Liver (tissue), 9 donors: ENCODE data around the gene RHOT1. TPM values are rescaled to one million over a fixed set of nuclear protein-coding genes. Genes with fewer than 3 reads are reported as not detected.

ENCODE experiments used
- DNase-seq: peaks from one replicate; pipeline ENCODE4 v3.0.0-alpha.2; 2017; ENCODE audit warnings: low spot score
- H3K27ac ChIP-seq, 2 donors: one replicate each; pipeline ENCODE4 v1.7.0; 2013; ENCODE audit warnings: inconsistent platforms in 2 of 2, low read length in 2 of 2, control low read depth in 1 of 2, low read depth in 1 of 2, mild to moderate bottlenecking in 1 of 2
- H3K27me3 ChIP-seq, 4 donors: one replicate each; pipeline versions ENCODE4 v1.6.1 to v1.7.0; 2013; ENCODE audit warnings: low read length in 3 of 4, inconsistent platforms in 1 of 4, mild to moderate bottlenecking in 1 of 4, moderate library complexity in 1 of 4; ENCODE audit not compliant: control insufficient read depth in 4 of 4, insufficient read depth in 4 of 4
- H3K36me3 ChIP-seq, 4 donors: one replicate each; pipeline versions ENCODE4 v1.6.1 to v1.7.0; 2013; ENCODE audit warnings: low read length in 3 of 4, mild to moderate bottlenecking in 3 of 4, low read depth in 1 of 4, moderate library complexity in 1 of 4; ENCODE audit not compliant: control insufficient read depth in 4 of 4, insufficient read depth in 3 of 4
- H3K4me1 ChIP-seq, 4 donors: one replicate each; pipeline versions ENCODE4 v1.6.1 to v1.7.0; 2013; ENCODE audit warnings: low read length in 3 of 4, mild to moderate bottlenecking in 3 of 4, moderate library complexity in 1 of 4; ENCODE audit not compliant: control insufficient read depth in 4 of 4, insufficient read depth in 4 of 4
- H3K4me3 ChIP-seq, 3 donors: one replicate each; pipeline versions ENCODE4 v1.6.1 to v1.7.0; 2013; ENCODE audit warnings: low read length in 3 of 3, control low read depth in 1 of 3, low read depth in 1 of 3, mild to moderate bottlenecking in 1 of 3
- H3K9ac ChIP-seq, 2 donors: one replicate each; pipeline ENCODE4 v1.7.0; 2013; ENCODE audit warnings: low read length in 2 of 2, mild to moderate bottlenecking in 2 of 2, moderate library complexity in 2 of 2, control low read depth in 1 of 2, low read depth in 1 of 2
- H3K9me3 ChIP-seq, 4 donors: one replicate each; pipeline versions ENCODE4 v1.6.1 to v1.7.0; 2013; ENCODE audit warnings: low read length in 3 of 4; ENCODE audit not compliant: control insufficient read depth in 4 of 4
- EGR1 ChIP-seq, 2 donors: IDR thresholded peaks; 2 replicates each; pipeline ENCODE4 v1.6.1; 2016 to 2018; ENCODE audit warnings: antibody characterized with exemption in 2 of 2, low read depth in 2 of 2
- FOXA1 ChIP-seq: IDR thresholded peaks from 2 replicates; pipeline ENCODE4 v1.6.1; 2016; ENCODE audit warnings: antibody characterized with exemption
- FOXA2 ChIP-seq: IDR thresholded peaks from 2 replicates; pipeline ENCODE4 v1.6.1; 2016; ENCODE audit warnings: antibody characterized with exemption
- GABPA ChIP-seq, 2 donors: IDR thresholded peaks in 1 of 2; conservative IDR thresholded peaks in 1 of 2; 2 replicates each; pipeline ENCODE4 v1.6.1; 2016; ENCODE audit warnings: antibody characterized with exemption in 2 of 2, mild to moderate bottlenecking in 1 of 2, moderate library complexity in 1 of 2
- HNF4A ChIP-seq, 2 donors: conservative IDR thresholded peaks; 2 replicates each; pipeline ENCODE4 v1.6.1; 2016; ENCODE audit warnings: antibody characterized with exemption in 2 of 2, mild to moderate bottlenecking in 2 of 2
- HNF4G ChIP-seq: IDR thresholded peaks from 2 replicates; pipeline ENCODE4 v1.6.1; 2016; ENCODE audit warnings: antibody characterized with exemption
- JUND ChIP-seq, 2 donors: IDR thresholded peaks; 2 replicates each; pipeline ENCODE4 v1.6.1; 2016; ENCODE audit warnings: antibody characterized with exemption in 2 of 2
- MAX ChIP-seq: IDR thresholded peaks from 2 replicates; pipeline ENCODE4 v1.6.1; 2016; ENCODE audit warnings: antibody characterized with exemption
- NR2F2 ChIP-seq: IDR thresholded peaks from 2 replicates; pipeline ENCODE4 v1.6.1; 2016; ENCODE audit warnings: antibody characterized with exemption
- RAD21 ChIP-seq, 2 donors: IDR thresholded peaks; 2 replicates each; pipeline ENCODE4 v1.6.1; 2016; ENCODE audit warnings: antibody characterized with exemption in 2 of 2, mild to moderate bottlenecking in 2 of 2
- REST ChIP-seq: IDR thresholded peaks from 2 replicates; pipeline ENCODE4 v1.6.1; 2016; ENCODE audit warnings: antibody characterized with exemption, mild to moderate bottlenecking
- RXRA ChIP-seq, 2 donors: IDR thresholded peaks; 2 replicates each; pipeline ENCODE4 v1.6.1; 2017 to 2018; ENCODE audit warnings: antibody characterized with exemption in 2 of 2, mild to moderate bottlenecking in 1 of 2
- SP1 ChIP-seq: IDR thresholded peaks from 2 replicates; pipeline ENCODE4 v1.6.1; 2018; ENCODE audit warnings: antibody characterized with exemption, mild to moderate bottlenecking
- TAF1 ChIP-seq: conservative IDR thresholded peaks from 2 replicates; pipeline ENCODE4 v1.6.1; 2016; ENCODE audit warnings: antibody characterized with exemption, mild to moderate bottlenecking
- YY1 ChIP-seq: IDR thresholded peaks from 2 replicates; pipeline ENCODE4 v1.6.1; 2016; ENCODE audit warnings: antibody characterized with exemption, mild to moderate bottlenecking
- ZBTB33 ChIP-seq: IDR thresholded peaks from 2 replicates; pipeline ENCODE4 v1.6.1; 2016; ENCODE audit warnings: antibody characterized with exemption
- WGBS: extraction: QIAGEN DNeasy Blood & Tissue Kit; methylation state at CpG from one replicate; pipeline ENCODE4 v1.1.7; 2013; 5-methylcytosine and 5-hydroxymethylcytosine counted together
- polyA plus RNA-seq, 2 donors: library from polyadenylated mRNA; stranded (reverse) in 1 of 2; unstranded in 1 of 2; fragments of 200-250 nt in 1 of 2; fragments of >200 nt in 1 of 2; fragmentation: Nextera tagmentation in 1 of 2; extraction: Ambion mirVana in 1 of 2; gene quantifications; one replicate each; pipeline versions ENCODE4 v1.2.1 to v1.2.3, GENCODE V29; 2013 to 2015
- total RNA-seq, 2 donors: library from RNA; depleted of rRNA; stranded (reverse); fragments of >200 nt; gene quantifications; one replicate each; pipeline ENCODE4 v1.2.3, GENCODE V29; 2014
- TF ChIP-seq, protein P1 (sequence below): IDR thresholded peaks from 2 replicates; pipeline ENCODE4 v1.6.1; 2016; ENCODE audit warnings: antibody characterized with exemption
- TF ChIP-seq, protein P2 (sequence below): fragments of 150-350 bp; IDR thresholded peaks from 2 replicates; pipeline ENCODE4 v1.5.1; 2017; ENCODE audit warnings: improper control_type of control experiment, low read depth, low read length; ENCODE audit not compliant: missing input control
- donor health status: healthy.
- donor health status: healthy.
- donor health status: healthy.
- donor health status: healthy.
- donor health status: healthy.

RHOT1 gene
- total and polyA plus RNA-seq, 4 donors, result 8.1 to 43.4 (median 17.1) TPM

DNA sequence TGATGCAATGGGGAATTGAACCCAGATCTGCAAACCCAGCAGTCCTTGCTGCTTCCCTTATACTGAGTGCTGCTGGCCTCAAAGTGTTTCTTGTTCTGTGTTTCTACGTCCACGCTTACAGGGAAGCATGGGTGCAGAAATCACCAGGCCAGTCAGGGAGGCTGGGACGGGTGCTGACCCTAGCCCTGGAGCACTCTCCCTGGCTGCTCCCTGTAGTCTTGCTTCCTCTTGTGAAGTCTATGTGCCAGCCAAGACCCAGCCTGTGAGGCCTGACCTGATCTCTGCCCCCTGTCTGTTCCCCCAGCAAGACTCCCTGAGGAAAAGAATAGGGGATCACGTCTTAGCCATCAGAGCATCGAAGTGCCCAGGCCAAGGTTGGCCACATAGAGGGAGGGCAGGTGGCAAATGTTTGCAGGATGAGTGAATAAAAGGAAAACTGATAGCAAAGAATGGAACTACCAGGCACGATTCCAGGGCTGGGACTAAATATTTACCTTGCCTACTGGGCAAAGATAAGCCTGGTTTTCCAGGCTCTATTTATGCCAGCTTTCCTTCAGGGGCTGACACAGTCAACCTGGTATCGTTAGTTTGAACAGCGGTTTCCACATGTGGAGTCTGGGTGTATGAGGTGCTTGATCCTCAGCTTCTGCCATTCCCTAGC is 41.2 kb upstream of the RHOT1 start:
- 34% methylated on average over 8 of the region's 8 CpGs for WGBS
- no peak for DNase-seq

More for the DNA sequence above, 41.2 kb upstream of the RHOT1 start:
- Histone ChIP-seq H3K27ac (peak overlapping the region in 1 of 2 donors; percentile 22), H3K9ac (no peak overlapping the region), H3K36me3 (no peaks in the 10 kb centered on the region), H3K4me1 (peaks cover 2 to 12% (median 9%) of the 10 kb centered on the region in 4 donors), H3K27me3 (no peaks in the 10 kb centered on the region), H3K9me3 (no peaks in the 10 kb centered on the region), H3K4me3 (no peak overlapping the region)
- TF ChIP-seq HNF4G, result no peak
- peak; percentile 56 to 65 for TF ChIP-seq HNF4A (conservative IDR thresholded peaks at IDR 0.05)
- TF ChIP-seq FOXA1, result no peak
- peak; percentile 85 for TF ChIP-seq FOXA2
- TF ChIP-seq, protein P1, sequence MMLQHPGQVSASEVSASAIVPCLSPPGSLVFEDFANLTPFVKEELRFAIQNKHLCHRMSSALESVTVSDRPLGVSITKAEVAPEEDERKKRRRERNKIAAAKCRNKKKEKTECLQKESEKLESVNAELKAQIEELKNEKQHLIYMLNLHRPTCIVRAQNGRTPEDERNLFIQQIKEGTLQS, result no peak
- TF ChIP-seq RAD21 (IDR thresholded peaks at IDR 0.05), result peak; percentile 46 to 61
- peak; percentile 57 for TF ChIP-seq YY1
- no peak for TF ChIP-seq TAF1
- TF ChIP-seq REST, result peak; percentile 48
- no peak for TF ChIP-seq NR2F2
- peak; percentile 43 to 80 for TF ChIP-seq RXRA (IDR thresholded peaks at IDR 0.05)
- no peak for TF ChIP-seq EGR1 (IDR thresholded peaks at IDR 0.05; ENCODE audit: low read depth in 2 of 2)
- TF ChIP-seq GABPA (IDR thresholded peaks at IDR 0.05 in 1 of 2, conservative IDR thresholded peaks at IDR 0.05 in 1 of 2), result no peak
- no peak for TF ChIP-seq ZBTB33
- TF ChIP-seq, protein P2, sequence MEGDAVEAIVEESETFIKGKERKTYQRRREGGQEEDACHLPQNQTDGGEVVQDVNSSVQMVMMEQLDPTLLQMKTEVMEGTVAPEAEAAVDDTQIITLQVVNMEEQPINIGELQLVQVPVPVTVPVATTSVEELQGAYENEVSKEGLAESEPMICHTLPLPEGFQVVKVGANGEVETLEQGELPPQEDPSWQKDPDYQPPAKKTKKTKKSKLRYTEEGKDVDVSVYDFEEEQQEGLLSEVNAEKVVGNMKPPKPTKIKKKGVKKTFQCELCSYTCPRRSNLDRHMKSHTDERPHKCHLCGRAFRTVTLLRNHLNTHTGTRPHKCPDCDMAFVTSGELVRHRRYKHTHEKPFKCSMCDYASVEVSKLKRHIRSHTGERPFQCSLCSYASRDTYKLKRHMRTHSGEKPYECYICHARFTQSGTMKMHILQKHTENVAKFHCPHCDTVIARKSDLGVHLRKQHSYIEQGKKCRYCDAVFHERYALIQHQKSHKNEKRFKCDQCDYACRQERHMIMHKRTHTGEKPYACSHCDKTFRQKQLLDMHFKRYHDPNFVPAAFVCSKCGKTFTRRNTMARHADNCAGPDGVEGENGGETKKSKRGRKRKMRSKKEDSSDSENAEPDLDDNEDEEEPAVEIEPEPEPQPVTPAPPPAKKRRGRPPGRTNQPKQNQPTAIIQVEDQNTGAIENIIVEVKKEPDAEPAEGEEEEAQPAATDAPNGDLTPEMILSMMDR, result no peak
- TF ChIP-seq JUND (IDR thresholded peaks at IDR 0.05), result peak in 1 of 2 donors; percentile 70
- peak; percentile 86 for TF ChIP-seq MAX
- TF ChIP-seq SP1, result peak; percentile 74
